SK-N-DZ (cell line): Measurements from ENCODE around the gene RABEPK.

Source experiments
- small RNA-seq, 2 experiments: library from RNA; depleted of rRNA; stranded (forward); fragments of <200 nt; gene quantifications; one replicate each; pipeline ENCODE3, GENCODE V24; 2014

The RABEPK gene

Small RNAs within 50 kb of the gene (small RNA-seq; reads per million reads assigned to genes)
- gene AL354710.1 = 0 reads per million in 2 experiments
